ENCODE data around the gene SYT5. TPM values are rescaled to one million over a fixed set of nuclear protein-coding genes. Genes with fewer than 3 reads are reported as not detected.

Gene SYT5
- total and polyA plus RNA-seq, 2 of the 8 experiments (the other 6 are each of a cell fraction or from before 2014, with no cell fraction given), result 0.35 to 0.67 TPM

GRCh38 chr19:55228015-55228391, 47.9 kb upstream of the SYT5 start:
- H3K4ac ChIP-seq (replicated peaks; ENCODE audit: insufficient read length, low read depth, low read length), result no peak overlapping the region
- no peak overlapping the region for H3K14ac ChIP-seq (ENCODE audit: insufficient read length)
- no peak overlapping the region for H3K9ac ChIP-seq (replicated peaks in 1 of 4; ENCODE audit: extremely low read depth in 1 of 4, low read depth in 3 of 4, low read length in 3 of 4)
- H3K4me3 ChIP-seq (ENCODE audit: extremely low read depth in 1 of 4, insufficient read depth in 2 of 4, low read depth in 3 of 4, low read length in 4 of 4), result no peak overlapping the region
- no peak overlapping the region for H3K18ac ChIP-seq (ENCODE audit: extremely low read depth, low read length)
- H4K5ac ChIP-seq (ENCODE audit: insufficient read length, low read depth, low read length), result no peak overlapping the region
- H3K27ac ChIP-seq (ENCODE audit: low read depth, low read length), result no peak overlapping the region
- no peak overlapping the region for H4K91ac ChIP-seq (replicated peaks; ENCODE audit: insufficient read length, low read length)
- no peaks in the 10 kb centered on the region for H3K23me2 ChIP-seq (ENCODE audit: low read depth, low read length)
- 88% methylated on average over 15 of the region's 17 CpGs; no CpG with 5 or more reads in 1 of the 2 experiments for WGBS, 2 experiments (ENCODE audit: extremely low coverage in 1 of 2, insufficient coverage in 1 of 2, insufficient read length in 1 of 2, insufficient replicate concordance in 2 of 2, low coverage in 1 of 2, low lambda C conversion rate in 2 of 2, missing lambda C conversion rate in 1 of 2)
- FAIRE-seq, result no peak
- H2BK5ac ChIP-seq (ENCODE audit: low read depth, low read length), result peak overlapping the region; percentile 35; the same call in 1 of the 2 replicates
- no peak overlapping the region for H2BK20ac ChIP-seq (ENCODE audit: low read length)
- H2AK5ac ChIP-seq (ENCODE audit: low read depth, low read length), result no peak overlapping the region
- no peak overlapping the region for H2BK120ac ChIP-seq (replicated peaks; ENCODE audit: low read depth, low read length)
- H3K79me1 ChIP-seq (ENCODE audit: low read depth, low read length), result no peaks in the 10 kb centered on the region; the same call in 1 of the 2 replicates
- ChIA-PET CTCF (ENCODE audit: partially characterized antibody) (interaction anchor here (0.7 to 1.6 kb wide), 3 partner anchors 62 to 190 kb away, joined by 3 to 4 read pairs (median 4); partner anchors contain the start of gene DNAAF3), POLR2A (ENCODE audit: partially characterized antibody) (interaction anchor here (0.6 to 1.3 kb wide), 4 partner anchors 32 to 180 kb away, joined by 3 to 4 read pairs (median 4); partner anchors contain the start of gene UBE2S)
- peaks cover 5 to 14% (median 12%) of the 10 kb centered on the region in 4 experiments; a peak in 5 of 8 replicates for H3K36me3 ChIP-seq (ENCODE audit: control insufficient read depth in 2 of 4, insufficient read depth in 4 of 4, low read length in 3 of 4)
- no peak overlapping the region; the same call in 1 of the 2 replicates for H4K8ac ChIP-seq (ENCODE audit: extremely low read depth, insufficient read depth, low read length)
- no peak overlapping the region for H2BK12ac ChIP-seq (ENCODE audit: low read depth, low read length)
- H3K79me2 ChIP-seq (ENCODE audit: control insufficient read depth in 1 of 2, insufficient read depth in 2 of 2, low read length in 2 of 2), result no peaks in the 10 kb centered on the region
- no peak overlapping the region for H3K23ac ChIP-seq (ENCODE audit: insufficient read length)
- peaks cover 3 to 21% of the 10 kb centered on the region in 2 experiments for H4K20me1 ChIP-seq (replicated peaks in 1 of 2; ENCODE audit: control insufficient read depth in 1 of 2, insufficient read depth in 2 of 2, low read length in 2 of 2)
- H2BK15ac ChIP-seq (ENCODE audit: low read length), result no peak overlapping the region
- H3K4me1 ChIP-seq (replicated peaks in 1 of 4; ENCODE audit: control insufficient read depth in 3 of 4, insufficient read depth in 4 of 4, low read length in 3 of 4), result no peaks in the 10 kb centered on the region
- H2AFZ ChIP-seq (ENCODE audit: low read length), result no peak overlapping the region
- no peak for TF ChIP-seq CBX8 (IDR thresholded peaks at IDR 0.05; ENCODE audit: borderline replicate concordance, low read depth, low read length)
- no peak for TF ChIP-seq BRCA1 (IDR thresholded peaks at IDR 0.05; ENCODE audit: low read depth, low read length)
- no peak for TF ChIP-seq SP1 (IDR thresholded peaks at IDR 0.05; ENCODE audit: low read depth, low read length)
- TF ChIP-seq POLR2AphosphoS5 (IDR thresholded peaks at IDR 0.05; ENCODE audit: low read depth, low read length), result 0 out of 2 replicates have a peak, but pooled peaks have one; percentile 2
- no peak for TF ChIP-seq JUN (IDR thresholded peaks at IDR 0.05; ENCODE audit: low read depth, low read length)
- no peaks in the 10 kb centered on the region for H3K9me3 ChIP-seq (ENCODE audit: insufficient read depth in 2 of 2, low read depth in 1 of 2, low read length in 1 of 2)
- no peak overlapping the region for H3K4me2 ChIP-seq (ENCODE audit: insufficient read depth in 1 of 2, low read depth in 2 of 2, low read length in 2 of 2)
- no peak for DNase-seq (ENCODE audit: low read depth in 1 of 2, low spot score in 2 of 2)
- H3K56ac ChIP-seq (replicated peaks; ENCODE audit: insufficient read length, low read depth, low read length), result no peak overlapping the region
- H3K27me3 ChIP-seq (replicated peaks in 1 of 4; ENCODE audit: control insufficient read depth in 3 of 4, extremely low read depth in 1 of 4, insufficient read depth in 3 of 4, low read length in 3 of 4), result no peaks in the 10 kb centered on the region

Data from H1 (cell line).